HG03103 (cell line): ENCODE measurements around the gene DNAJC1.
"Not testable (repeated sequence)": the region's sequence is repeated elsewhere in the genome, so short reads cannot be mapped to it uniquely, and the experiment has no call there.

Source experiments
- ATAC-seq: cut with Tn5 transposase; IDR thresholded peaks from one replicate; pipeline ENCODE4 v1.9.1; 2021; ENCODE audit warnings: low read depth; ENCODE audit not compliant: unreplicated experiment

DNAJC1 gene

DNA sequence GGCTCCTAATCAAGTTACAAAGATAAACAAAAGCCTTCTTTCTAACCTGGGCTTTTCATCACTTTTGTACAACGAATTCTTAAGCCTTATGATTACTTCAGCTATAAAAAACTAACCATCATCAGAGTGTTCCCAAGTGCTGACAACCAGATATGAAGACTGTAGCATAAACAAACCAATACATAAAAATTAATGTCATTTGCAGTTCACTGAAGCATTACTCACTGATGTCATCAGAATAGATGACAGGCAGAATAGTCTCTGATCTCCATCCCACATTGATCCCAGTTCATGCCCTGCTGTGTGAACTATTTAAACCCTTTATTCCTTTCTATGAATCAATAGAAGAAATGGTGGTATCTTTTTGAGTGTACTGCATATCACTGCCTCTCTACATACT is 84.4 kb downstream of the DNAJC1 start:
- ATAC-seq = no peak

DNA sequence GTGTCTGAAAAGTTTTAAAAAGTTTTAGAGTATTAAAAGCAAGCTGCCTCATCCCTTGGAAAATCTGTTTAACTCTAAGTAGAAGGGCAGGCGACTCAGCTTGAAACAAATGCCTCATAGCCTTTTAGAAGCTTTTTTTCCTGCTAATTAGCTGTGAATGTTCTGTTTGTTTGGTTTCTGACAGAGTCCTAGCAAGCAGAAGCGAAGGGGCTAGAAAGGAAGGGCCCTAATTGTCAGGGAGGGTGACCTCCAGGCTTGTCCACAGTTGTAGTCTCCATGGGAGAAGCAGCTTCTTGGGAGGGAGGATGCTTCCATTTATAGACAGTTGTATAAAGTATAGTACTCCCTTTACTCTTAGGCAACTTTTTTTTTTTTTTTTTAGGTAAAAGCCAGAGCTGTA is 90.9 kb downstream of the DNAJC1 start:
- no peak for ATAC-seq

DNA sequence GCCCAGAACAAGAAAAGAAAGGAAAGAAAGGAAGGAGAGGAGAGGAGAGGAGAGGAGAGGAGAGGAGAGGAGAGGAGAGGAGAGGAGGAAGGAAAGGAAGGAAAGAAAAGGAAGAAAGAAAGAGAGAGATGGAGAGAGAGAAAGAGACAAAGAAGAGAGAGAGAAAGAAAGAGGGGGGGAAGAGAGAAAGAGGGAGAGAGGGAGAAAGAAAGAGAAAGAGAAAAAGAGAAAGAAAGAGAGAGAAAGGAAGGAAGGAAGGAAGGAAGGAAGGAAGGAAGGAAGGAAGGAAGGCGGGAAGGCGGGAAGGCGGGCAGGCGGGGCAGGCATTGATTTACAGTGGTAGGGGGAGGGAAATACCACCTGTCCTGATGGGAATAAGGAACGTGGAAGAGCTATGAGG is 92.7 kb downstream of the DNAJC1 start:
- no peak for ATAC-seq

DNA sequence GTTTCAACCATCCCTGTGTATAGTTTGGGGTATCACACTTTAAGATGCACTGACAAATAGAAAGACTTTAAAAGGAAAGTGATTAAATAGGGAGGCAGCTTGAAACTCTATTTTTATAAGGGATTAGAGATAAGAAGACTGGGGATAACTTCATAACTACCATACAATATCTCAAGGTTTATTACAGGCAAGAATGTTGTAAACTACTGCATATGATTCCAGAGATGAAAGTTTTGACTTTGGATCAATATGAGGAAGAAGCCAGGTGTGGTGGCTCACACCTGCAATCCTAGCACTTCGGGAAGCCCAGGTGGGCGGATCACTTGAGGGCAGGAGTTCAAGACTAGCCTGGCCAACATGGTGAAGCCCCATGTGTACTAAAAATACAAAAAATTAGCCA is 96.1 kb downstream of the DNAJC1 start:
- ATAC-seq = no peak

DNA sequence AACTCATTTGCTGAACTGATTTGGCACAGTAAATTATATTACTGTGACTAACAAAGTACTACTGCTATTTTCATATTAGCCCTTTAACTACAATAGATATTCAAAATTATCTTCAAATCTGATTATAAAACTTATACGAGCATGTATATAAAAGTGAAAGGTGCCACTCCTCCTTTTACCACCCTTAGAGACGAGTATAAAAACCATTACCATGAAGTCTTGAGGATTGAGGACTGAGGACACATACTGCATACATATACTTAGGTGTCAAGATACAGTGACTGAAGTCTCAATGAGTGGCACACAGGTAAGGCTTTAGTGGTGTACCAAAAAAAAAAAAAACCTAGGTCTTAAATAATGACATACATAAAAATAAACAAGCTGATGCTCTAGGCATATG is 98.6 kb downstream of the DNAJC1 start:
- ATAC-seq = no peak

DNA sequence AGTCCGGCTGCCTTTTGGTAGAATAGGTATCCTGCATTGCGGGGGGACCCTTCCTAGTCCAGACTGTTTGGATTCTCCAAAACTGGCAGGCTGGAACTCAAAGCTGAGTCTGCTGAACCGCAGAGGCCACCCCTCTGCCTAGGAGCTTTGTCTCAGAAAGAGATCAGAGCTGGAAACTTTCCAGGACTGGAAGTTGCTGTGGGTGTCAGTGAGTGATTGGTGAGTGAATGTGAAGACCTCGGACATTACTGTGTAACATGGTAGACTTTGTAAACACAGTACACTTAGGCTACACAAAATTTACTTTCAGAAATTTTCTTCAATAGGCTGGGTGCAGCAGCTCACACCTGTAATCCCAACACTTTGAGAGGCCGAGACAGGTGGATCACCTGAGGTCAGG is 103.8 kb downstream of the DNAJC1 start:
- ATAC-seq = no peak

DNA sequence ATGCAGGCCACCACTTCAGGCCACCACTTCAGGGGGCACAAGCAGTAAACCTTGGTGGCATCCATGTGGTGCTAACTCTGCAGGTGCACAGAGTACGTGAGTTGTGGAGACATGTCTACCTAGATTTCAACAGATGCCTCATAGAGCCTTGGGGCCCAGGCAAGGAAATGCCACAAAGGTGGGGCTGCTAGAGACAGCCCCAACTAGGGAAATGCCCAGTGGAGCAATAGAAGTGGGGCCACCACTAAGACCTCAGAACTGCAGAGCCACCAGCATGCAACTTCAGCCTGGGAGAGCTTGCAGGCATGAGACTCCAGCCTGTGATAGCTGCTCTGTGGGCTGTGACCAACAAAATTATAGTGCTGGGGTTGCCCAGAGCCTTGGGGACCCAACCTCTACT is 107.6 kb downstream of the DNAJC1 start:
- no peak for ATAC-seq

DNA sequence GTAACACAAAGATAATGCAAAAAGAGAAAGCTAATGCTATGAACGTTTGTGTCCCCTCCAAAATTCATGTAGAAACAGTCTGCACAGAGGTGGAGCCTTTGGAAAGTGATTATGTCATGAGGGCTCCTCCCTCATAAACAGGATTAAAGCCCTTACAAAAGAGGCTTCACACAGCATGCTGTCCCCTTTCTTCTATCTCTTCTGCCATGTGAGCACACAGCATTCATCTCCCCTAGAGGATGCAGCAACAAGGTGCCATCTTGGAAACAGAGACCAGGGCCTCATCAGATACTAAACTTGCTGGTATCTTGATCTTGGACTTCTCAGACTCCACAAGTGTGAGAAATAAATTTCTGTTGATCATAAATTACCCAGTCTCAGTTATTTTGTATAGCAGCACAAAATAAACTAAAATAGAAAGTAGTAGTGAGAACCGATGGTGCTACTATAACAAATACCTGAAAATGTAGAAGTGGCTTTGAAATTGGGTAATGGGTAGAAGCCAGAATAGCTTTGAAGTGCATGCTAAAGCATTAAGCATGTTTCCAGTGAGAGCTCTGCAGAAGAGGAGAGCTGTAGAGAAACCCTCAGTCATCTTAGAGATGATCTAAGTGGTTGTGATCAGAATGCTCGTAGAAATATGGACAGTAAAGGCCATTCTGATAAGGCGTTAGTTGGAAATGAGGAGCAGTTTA is 108.7 kb downstream of the DNAJC1 start:
- no peak for ATAC-seq

DNA sequence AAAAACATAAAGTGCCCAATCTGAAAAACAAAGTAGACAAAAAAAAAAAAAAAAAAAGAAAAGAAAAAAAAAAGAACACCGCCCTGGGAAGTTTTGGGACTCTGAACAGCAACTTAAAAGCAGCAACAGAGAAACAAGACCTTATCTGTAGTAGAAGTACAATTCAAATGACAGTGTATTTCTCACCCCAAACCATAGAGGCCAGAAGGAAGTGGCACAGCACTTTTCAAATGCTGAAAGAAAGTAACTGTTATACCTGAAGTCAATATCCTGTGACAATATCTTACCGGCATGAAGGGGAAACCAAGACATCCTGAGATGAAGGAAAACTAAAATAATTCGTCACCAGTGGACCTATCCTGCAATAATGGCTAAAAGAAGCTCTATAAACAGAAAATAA is 112.1 kb downstream of the DNAJC1 start:
- ATAC-seq = no peak

DNA sequence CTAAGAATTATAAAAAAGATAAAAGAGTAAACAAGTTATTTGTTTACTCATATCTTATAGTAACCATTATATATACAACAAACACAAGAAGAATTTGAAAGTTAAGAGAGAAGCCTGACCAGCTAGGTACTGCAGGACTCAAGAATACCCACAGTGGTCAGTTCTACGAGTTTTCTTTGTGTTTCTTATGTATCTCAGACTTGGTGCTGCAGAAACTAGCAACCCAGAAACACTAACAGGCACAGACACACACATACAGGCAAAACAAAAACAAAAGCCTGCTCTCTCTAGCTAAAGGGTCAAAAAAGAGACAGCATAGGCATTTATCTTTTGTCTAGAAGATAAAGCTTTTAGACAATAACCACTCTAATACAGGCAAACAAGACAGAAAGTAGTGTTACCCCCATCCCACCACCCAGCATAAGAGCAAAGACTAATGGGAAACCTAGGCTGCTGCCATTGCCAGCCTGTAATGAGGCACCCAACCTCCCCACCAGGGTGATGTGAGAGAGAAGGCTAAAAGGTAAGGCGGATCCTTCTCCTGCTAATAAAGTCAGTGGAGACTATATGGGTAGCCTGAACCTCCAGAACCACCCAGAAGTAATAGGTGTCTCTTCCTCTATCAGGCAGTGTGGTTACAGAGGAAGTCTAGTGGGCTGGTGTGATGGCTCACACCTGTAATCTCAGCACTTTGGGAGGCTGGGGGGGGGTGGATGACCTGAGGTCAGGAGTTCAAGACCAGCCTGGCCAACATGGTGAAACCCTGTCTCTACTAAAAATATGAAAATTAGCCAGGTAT is 113.9 kb downstream of the DNAJC1 start:
- ATAC-seq = no peak

DNA sequence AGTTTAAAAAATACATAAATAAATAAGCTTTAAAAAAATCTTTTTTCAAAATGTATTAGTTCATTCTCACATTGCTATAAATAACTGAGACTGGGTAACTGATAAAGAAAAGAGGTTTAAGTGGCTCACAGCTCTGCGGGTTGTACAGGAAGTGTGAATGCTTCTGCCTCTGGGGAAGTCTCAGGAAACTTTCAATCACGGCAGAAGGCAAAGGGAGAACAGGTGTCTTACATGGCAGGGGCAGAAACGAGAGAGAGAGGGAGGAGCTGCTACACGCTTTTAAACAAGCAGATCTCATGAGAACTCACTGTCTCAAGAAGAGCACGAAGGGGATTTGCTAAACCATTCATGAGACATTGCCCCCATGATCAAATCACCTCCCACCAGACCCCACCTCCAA is 114.6 kb downstream of the DNAJC1 start:
- peak; percentile 96 for ATAC-seq

DNA sequence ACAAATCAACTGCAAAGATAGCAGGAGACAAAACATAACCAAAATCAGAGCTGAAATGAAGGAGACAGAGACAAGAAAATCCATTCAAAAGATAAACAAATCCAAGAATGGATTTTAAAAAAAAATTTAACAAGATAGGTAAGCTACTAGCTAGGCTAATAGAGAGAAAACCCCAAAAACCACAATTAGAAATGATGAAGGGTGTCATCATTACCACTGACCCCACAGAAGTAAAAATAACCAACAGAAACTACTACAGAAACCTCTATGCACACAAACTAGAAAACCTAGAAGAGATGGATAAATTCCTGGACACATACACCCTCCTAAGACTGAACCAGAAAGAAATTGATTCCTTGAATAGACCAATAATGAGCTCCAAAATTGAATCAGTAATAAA is 117.6 kb downstream of the DNAJC1 start:
- ATAC-seq = no peak

DNA sequence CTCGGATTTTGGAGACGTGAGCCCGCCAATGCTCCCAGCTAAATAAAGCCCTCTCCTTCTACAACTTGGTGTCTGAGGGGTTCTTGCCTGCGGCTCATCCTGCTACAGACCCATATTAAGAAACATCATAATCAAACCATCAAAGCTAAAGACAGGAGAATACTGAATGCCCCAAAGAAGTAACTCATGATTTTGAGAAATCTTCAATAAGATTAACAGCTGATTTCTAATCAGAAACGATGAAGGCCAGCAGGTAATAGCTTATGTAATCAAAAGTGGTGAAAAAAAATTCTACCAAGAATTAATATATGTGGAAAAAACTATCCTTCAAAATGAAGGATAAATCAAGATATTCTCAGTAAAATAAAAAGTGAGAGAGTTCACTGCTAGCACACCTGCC is 130.3 kb downstream of the DNAJC1 start:
- no peak for ATAC-seq

DNA sequence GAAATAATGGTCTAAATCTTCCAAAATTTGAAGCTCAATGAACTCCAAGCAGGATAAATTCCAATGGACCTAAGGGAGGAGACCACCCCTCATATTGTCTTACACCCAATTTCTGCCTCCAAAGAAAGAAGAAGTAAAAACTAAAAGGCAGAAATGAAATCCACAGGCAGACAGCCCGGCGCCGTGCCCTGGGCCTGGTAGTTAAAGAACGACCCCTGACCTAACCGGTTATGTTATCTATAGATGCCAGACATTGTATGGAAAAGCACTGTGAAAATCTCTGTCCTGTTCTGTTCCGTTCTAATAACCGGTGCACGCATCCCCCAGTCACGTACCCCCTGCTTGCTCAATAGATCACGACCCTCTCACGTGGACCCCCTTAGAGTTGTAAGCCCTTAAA is 130.8 kb downstream of the DNAJC1 start:
- ATAC-seq = not testable (repeated sequence)

DNA sequence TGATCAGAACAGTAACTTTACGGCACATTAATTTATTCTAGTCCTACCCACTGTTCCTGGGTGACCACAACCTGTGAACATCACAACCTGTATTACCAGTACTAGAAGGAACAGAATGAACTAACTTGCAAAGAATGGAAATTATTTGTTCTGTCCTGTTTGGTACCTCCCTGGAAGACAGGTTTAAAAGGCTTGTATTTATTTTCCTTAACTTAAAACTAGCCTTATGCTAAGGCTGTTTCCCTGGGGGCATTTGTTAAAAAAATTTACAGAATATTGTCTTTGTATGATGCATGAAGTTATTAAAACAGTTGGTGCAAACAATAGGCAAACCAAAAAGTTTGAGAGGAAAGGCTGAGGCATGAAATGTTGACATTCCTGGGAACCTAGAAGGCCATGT is 132.7 kb downstream of the DNAJC1 start:
- ATAC-seq = no peak

DNA sequence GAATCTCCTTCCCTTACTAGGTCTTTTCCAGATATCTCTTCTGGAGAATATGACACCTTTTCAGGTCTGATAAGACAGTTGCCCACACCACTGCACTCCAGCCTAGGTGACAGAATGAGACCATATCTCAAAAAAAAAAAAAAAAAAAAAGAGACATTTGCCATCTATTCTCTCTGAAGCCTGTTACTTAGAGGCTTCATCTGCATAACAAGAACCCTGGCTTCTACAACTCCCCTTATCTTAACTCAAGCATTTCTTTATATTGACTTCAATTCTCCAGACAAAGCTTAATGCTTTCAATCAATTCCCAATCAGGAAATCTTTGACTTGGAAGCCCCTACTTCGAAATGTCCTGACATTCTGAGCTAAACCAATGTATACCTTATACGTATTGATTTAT is 134.4 kb downstream of the DNAJC1 start:
- ATAC-seq = not testable (repeated sequence)

DNA sequence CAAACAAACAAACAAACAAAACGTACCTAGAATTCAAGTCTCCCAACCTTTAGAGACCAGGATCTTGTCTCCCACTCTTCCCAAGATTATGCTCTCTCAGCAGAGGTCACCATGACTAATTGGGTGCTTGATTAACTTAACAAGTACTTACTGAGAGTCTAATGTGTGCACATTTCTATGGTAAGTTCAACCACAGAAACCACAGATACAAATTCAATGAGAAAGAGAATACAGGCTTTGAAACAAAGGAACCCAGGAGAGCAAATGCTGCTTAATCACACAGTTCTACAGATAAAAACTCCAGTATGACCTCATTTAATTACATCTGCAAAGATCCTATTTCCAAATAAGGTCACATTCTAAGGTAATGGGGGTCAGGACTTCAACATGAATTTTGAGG is 142.8 kb downstream of the DNAJC1 start:
- no peak for ATAC-seq

DNA sequence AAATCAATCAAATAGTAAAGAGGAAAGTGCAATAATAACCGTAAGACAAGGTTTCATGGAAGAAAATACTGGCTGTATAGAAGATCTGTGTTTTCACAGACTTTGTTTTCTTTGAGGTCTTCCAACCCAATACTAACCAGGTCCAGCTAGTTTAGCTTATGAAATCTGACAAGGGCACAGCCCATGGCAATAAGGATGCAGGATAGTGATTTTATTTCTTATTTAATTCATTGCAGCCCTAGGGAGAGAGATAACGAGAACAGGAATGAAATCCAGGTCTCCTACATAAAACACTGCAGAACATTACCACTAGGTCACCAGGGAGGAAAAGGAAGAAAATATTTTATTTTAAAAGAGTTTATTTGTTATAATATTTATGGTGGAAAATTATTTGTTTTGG is 145.1 kb downstream of the DNAJC1 start:
- ATAC-seq = no peak

DNA sequence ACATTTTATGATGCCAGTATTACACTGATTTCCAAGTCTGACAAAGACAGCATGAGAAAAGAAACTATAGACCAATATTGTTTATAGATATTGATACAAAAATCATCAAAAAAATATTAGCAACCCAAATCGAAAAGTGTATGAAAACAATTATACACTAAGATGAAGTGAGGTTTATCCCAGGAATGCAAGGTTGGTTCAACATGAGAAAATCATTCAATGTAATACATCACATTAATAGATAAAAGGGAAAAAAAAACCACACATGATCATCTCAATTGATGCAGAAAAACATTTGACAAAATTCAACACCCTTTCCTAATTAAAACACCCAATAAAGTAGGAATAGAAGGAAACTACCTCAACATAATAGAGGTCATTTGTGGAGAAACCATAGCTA is 153.9 kb downstream of the DNAJC1 start:
- ATAC-seq = no peak

DNA sequence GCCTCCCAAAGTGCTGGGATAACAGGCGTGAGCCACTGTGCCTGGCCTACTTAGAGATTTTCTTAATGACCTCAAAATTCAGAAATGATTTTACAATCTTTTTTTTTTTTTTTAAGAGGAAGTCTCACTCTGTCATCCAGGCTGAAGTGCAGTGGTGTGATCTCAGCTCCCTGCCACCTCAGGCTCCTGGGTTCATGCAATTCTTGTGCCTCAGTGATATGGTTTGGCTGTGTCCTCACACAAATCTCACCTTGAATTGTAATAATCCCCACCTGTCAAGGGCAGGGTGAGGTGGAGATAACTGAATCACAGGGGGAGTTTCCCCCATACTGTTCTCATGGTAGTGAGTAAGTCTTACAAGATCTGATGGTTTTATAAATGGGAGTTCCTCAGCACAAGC is 159.9 kb downstream of the DNAJC1 start:
- no peak for ATAC-seq

DNA sequence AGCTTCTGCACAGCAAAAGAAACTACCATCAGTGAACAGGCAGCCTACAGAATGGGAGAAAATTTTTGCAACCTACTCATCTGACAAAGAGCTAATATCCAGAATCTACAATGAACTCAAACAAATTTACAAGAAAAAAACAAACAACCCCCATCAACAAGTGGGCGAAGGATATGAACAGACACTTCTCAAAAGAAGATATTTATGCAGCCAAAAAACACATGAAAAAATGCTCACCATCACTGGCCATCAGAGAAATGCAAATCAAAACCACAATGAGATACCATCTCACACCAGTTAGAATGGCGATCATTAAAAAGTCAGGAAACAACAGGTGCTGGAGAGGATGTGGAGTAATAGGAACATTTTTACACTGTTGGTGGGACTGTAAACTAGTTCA is 162.3 kb downstream of the DNAJC1 start:
- ATAC-seq = not testable (repeated sequence)

DNA sequence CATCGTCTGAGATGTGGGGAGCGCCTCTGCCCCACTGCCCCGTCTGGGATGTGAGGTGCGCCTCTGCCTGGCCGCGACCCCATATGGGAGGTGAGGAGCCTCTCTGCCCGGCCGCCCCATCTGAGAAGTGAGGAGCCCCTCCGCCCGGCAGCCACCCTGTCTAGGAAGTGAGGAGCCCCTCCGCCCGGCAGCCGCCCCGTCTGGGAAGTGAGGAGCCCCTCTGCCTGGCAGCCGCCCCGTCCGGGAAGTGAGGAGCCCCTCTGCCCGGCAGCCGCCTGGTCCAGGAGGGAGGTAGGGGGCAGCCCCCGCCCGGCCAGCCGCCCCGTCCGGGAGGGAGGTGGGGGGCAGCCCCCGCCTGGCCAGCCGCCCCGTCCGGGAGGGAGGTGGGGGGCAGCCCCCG is 166.0 kb downstream of the DNAJC1 start:
- ATAC-seq = not testable (repeated sequence)
